Measurements from ENCODE around the gene BRINP3. TPM values are rescaled to one million over a fixed set of nuclear protein-coding genes. Genes with fewer than 3 reads are reported as not detected.

BRINP3 gene
- total RNA-seq, 8 experiments from 2014 or later, result 1.0 to 183 (median 25.2) TPM

DNA sequence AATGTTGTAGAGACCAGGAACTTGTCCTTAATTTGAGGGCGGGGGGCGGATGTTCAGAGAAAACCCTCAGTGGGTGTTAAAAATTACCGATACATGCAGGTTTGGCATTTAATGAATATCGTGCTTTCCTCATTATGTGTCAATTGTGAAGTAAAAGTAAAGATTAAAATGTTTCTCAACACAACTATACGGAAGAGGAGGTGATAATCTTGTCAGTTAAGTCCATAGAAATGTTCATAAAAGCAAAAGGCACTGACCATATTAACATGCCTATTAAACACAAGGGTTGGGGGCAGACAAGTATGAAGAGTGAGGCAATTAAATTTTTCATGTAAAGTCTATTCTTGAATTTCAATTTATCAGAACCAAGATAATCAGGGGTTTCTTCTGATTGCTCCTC is 1.3 kb downstream of the BRINP3 start:
- Histone ChIP-seq H3K4me1 (replicated peaks in 1 of 2) (peaks cover 9 to 26% of the 10 kb centered on the region in 2 donors), H3K4me3 (peak overlapping the region; percentile 42 to 57 (median 45)), H3K27ac (no peak overlapping the region)
- in situ Hi-C loops (cut with MboI; ENCODE audit: low pct_unique_long_range_greater_than_20kb in 2 of 9, low sequenced_read_pairs in 9 of 9, unreplicated experiment in 9 of 9), result loop anchor here in 1 of 9 experiments (25.0 kb wide), 1 partner anchor 1836 kb away; the partner anchor contains the start of gene RGS21
- WGBS, 10 experiments, result 0 to 100% (median 45%) methylated on average over 1 to 5 of the region's 5 CpGs
- ATAC-seq (replicated peaks in 6 of 8), result no peak

DNA sequence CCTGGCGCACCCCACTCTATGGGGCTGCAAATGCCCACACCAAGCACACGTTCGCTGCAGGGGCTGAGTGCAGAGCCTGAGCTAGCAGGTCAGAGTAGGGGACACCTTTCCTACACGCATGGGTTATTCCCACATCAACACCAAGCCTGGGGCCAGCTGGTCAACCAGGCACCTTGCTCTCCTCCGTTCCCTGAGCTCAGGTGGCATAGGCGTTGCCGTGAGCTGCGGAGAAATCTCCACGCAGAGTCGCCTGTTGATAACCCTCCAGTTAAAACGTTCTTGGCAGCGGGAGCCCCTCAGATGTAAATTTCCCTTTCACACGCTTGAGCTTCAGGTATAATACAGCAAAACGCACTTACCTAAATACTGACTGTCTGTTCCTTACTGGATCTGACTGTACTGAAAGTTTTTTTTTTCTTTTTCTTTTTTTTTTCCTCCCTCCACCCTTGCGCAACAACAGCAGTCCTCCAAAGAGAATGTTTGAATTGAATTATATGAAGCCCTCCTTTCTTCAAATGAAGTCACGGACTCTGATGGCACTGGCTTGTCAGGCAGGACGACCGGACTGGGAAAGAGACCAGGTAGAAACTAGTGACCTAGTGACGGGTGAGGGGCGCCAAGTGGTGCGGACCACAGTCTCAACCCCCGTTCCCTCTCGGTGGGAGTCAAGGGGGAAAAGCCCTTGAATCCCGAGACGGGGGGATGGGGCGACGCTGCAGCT is 2.1 kb downstream of the BRINP3 start:
- peaks cover 9 to 21% of the 10 kb centered on the region in 2 donors for H3K4me1 ChIP-seq (replicated peaks in 1 of 2)
- WGBS, 10 experiments, result 0 to 35% (median 17%) methylated on average over 4 to 27 of the region's 27 CpGs; no CpG with 5 or more reads in 1 of the 10 experiments
- ATAC-seq (replicated peaks in 6 of 8), result peak in 6 of 8 experiments; percentile 7 to 35 (median 25)
- in situ Hi-C loops (cut with MboI; ENCODE audit: low pct_unique_long_range_greater_than_20kb in 2 of 9, low sequenced_read_pairs in 9 of 9, unreplicated experiment in 9 of 9), result loop anchor here in 1 of 9 experiments (25.0 kb wide), 1 partner anchor 1837 kb away; the partner anchor contains the start of gene RGS21
- H3K27ac ChIP-seq, result no peak overlapping the region
- H3K4me3 ChIP-seq, result peak overlapping the region; percentile 42 to 57 (median 45)

DNA sequence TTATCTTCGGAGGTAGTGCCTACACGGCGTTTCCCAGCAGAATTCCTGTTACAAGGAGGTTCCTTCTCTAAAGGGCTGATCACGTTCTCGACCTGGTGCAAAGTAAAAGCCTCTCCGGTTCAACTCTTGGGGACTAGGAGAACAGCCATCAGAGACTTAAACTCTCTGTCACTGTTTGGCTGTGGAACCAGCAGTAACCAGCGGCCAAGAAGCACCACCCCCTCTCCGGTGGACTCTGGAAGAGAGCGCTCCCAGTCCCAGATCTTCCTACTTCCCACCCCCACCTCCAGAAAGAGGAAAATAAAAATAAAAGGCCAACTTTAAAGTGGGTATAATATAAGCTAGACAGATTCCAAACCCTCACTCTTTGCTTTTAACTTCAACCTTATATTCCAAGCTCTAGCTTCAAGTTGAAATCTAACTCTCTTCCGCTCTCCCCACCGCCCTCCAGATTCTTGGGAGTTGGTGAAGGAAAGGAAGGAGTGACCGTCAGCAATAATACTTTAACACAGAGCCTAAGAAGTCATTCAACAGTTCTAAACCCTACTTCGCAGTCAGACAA is 2.9 kb downstream of the BRINP3 start:
- ATAC-seq (replicated peaks in 6 of 8), result peak in 3 of 8 experiments; percentile 20 to 42 (median 41)
- peaks cover 1 to 12% of the 10 kb centered on the region in 2 donors for H3K4me1 ChIP-seq (replicated peaks in 1 of 2)
- H3K4me3 ChIP-seq, result peak overlapping the region; percentile 42 to 57 (median 45)
- in situ Hi-C loops (cut with MboI; ENCODE audit: low pct_unique_long_range_greater_than_20kb in 2 of 9, low sequenced_read_pairs in 9 of 9, unreplicated experiment in 9 of 9), result loop anchor here in 1 of 9 experiments (25.0 kb wide), 1 partner anchor 1838 kb away; the partner anchor contains the start of gene RGS21
- no peak overlapping the region for H3K27ac ChIP-seq
- WGBS, 10 experiments, result 0 to 27% (median 11%) methylated on average over 1 to 13 of the region's 13 CpGs

DNA sequence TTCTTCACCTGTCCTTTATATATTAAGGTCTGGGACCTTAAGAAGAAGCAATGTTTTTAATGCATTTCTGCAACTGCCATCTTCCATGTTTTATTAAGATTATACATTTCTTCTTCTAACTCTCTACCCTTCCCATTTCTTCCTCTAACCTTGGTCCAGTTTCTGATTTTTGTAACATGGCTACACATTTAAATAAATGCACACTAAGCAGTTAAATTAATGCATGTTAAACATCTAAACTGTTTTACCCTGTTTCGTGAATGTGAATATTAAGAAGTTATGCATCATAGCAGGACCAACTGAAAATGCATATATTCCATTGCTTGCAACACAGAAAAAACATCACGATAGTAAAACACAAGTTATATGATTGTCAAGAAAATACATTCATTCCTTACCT is 3.7 kb downstream of the BRINP3 start:
- 0 to 100% (median 59%) methylated on average over 2 of the region's 2 CpGs; no CpG with 5 or more reads in 1 of the 10 experiments for WGBS, 10 experiments
- in situ Hi-C loops (cut with MboI; ENCODE audit: low pct_unique_long_range_greater_than_20kb in 2 of 9, low sequenced_read_pairs in 9 of 9, unreplicated experiment in 9 of 9), result no loop called here
- Histone ChIP-seq H3K4me1 (replicated peaks in 1 of 2) (peaks cover 0 to 11% of the 10 kb centered on the region in 2 donors), H3K4me3 (peak overlapping the region; percentile 42 to 57 (median 45)), H3K27ac (no peak overlapping the region)
- ATAC-seq (replicated peaks in 6 of 8), result no peak

DNA sequence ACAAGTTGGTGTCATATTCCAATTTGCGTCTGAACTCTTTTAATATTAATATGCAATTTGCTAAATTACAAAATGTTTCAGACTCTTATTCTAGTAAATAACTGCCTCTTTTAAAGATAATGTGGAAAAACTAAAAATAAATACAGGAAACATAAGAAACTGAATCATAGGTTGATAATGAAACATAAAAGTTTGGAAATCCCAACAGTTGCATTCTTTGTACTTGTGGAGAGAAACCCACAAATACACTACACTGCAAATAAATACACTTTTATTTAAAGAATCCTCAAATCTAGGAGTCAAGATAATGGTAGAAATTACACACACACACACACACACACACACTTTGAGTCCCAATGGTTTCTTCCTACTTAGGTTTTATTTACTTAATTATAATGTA is 5.2 kb downstream of the BRINP3 start:
- ATAC-seq (replicated peaks in 6 of 8), result no peak
- Histone ChIP-seq H3K4me3 (peak overlapping the region in 3 of 5 donors; percentile 43 to 57 (median 45)), H3K4me1 (replicated peaks in 1 of 2) (peaks cover 0 to 11% of the 10 kb centered on the region in 2 donors), H3K27ac (no peak overlapping the region)
- in situ Hi-C loops (cut with MboI; ENCODE audit: low pct_unique_long_range_greater_than_20kb in 2 of 9, low sequenced_read_pairs in 9 of 9, unreplicated experiment in 9 of 9), result no loop called here
- WGBS, 10 experiments, result 0 to 100% (median 86%) methylated on average over 1 of the region's 1 CpG

DNA sequence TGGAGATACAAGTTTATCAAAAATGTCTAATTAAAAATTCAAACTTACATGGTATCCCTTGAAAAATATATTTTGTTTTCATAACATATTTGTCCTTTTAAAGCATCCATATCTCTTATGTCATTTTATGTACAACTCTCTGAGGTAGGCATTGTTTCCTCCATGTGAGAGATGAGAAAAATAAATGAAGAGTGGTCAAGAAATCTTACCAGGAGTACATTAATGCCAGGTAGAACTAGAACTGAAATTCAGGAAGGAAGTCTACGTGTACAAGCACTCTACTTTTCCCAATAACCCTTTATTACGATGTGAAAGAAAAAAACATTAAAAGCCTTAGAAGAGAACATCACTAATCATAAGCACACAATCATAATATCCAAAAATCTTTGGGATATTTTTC is 5.6 kb downstream of the BRINP3 start:
- Histone ChIP-seq H3K4me1 (replicated peaks in 1 of 2) (peaks cover 0 to 6% of the 10 kb centered on the region in 2 donors), H3K4me3 (peak overlapping the region in 2 of 5 donors; percentile 45 to 57), H3K27ac (no peak overlapping the region)
- in situ Hi-C loops (cut with MboI; ENCODE audit: low pct_unique_long_range_greater_than_20kb in 2 of 9, low sequenced_read_pairs in 9 of 9, unreplicated experiment in 9 of 9), result no loop called here
- ATAC-seq (replicated peaks in 6 of 8), result no peak
- 0 to 96% (median 75%) methylated on average over 1 to 2 of the region's 2 CpGs for WGBS, 10 experiments

DNA sequence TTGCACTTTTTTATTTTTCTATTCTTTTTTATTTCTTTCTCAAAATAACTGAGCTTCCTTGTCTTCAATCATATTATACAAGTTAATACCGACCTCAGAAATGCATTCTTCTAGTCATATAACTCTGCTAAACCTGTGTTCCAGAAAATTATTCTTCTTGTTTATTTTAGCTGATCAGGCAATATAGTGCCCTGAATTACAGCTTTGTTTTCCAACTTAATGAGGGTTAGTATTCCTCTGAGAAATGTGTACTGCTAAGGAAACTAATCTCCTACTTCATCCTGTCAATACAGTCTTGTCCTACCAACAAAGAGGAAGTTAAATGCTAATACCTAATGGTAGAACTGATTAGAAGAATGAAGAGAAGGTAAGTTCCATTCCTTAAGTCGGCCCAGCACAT is 13.0 kb downstream of the BRINP3 start:
- no peak overlapping the region for H3K27ac ChIP-seq
- no peak overlapping the region for H3K4me3 ChIP-seq
- in situ Hi-C loops (cut with MboI; ENCODE audit: low pct_unique_long_range_greater_than_20kb in 2 of 9, low sequenced_read_pairs in 9 of 9, unreplicated experiment in 9 of 9), result no loop called here
- H3K4me1 ChIP-seq (replicated peaks in 1 of 2), result no peaks in the 10 kb centered on the region
- ATAC-seq (replicated peaks in 6 of 8), result no peak
- WGBS, 10 experiments, result 0 to 94% (median 85%) methylated on average over 1 to 2 of the region's 2 CpGs

DNA sequence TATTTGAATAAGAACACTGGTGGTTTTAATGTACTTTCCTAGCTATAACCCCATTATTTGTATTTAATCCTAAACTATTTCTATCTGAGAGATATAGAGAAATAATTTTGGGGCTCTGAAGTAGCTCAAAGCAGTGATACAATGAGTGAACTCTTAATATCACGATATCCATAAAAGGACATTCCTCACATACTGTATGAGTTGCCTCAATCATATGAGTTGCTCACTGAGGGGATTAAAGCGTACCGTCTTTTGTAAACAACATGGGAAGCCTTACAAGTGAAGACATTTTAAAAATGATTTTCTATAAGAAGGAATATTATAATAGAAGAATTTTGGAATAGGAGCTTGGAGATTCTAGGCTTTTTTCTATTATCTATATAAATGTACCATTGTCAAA is 21.5 kb downstream of the BRINP3 start:
- 0 to 100% (median 95%) methylated on average over 2 to 3 of the region's 3 CpGs; no CpG with 5 or more reads in 2 of the 10 experiments for WGBS, 10 experiments
- ATAC-seq (replicated peaks in 6 of 8), result peak in 1 of 8 experiments; percentile 59
- Histone ChIP-seq H3K27ac (no peak overlapping the region), H3K4me3 (no peak overlapping the region), H3K4me1 (replicated peaks in 1 of 2) (no peaks in the 10 kb centered on the region)
- in situ Hi-C loops (cut with MboI; ENCODE audit: low pct_unique_long_range_greater_than_20kb in 2 of 9, low sequenced_read_pairs in 9 of 9, unreplicated experiment in 9 of 9), result no loop called here

DNA sequence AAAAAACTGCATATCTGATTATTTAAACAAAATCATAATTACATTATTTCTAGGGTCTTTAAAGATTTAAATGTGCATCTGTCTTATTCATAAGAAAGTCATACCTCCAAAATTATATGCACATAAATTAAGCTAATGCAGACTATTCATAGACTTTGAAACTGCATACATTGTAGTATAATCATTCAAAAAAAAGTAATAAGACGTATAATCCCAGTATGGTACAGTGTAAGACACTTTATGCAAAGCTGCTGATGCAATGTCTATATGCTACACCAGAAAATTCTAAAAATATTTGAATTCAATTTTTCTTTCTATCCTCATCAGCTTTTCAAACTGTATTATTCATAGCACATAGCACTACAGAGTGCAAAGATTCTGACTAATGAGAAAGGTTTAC is 22.0 kb downstream of the BRINP3 start:
- in situ Hi-C loops (cut with MboI; ENCODE audit: low pct_unique_long_range_greater_than_20kb in 2 of 9, low sequenced_read_pairs in 9 of 9, unreplicated experiment in 9 of 9), result no loop called here
- peak in 3 of 8 experiments; percentile 46 to 95 (median 73) for ATAC-seq (replicated peaks in 6 of 8)
- H3K4me3 ChIP-seq, result no peak overlapping the region
- no peak overlapping the region for H3K27ac ChIP-seq
- WGBS, 10 experiments, result 0 to 100% (median 83%) methylated on average over 1 of the region's 1 CpG; no CpG with 5 or more reads in 1 of the 10 experiments
- H3K4me1 ChIP-seq (replicated peaks in 1 of 2), result no peaks in the 10 kb centered on the region

DNA sequence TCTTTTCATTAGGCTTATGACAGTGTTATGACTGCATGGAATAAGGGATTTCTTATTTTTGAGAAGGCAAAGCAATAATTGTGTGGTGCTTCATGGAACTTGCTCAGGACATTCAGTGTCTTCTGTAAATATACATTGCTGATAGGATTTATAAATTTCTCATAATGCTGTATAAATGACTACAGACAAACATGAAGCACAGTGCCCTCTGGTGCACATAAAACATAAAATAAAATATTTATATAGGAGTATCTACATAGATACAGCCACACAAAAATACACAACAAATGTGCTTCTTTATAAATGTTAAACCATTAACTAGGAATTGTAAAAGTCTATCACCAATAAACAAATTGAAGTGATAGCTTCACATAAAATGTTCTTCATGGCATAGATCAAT is 24.1 kb downstream of the BRINP3 start:
- Histone ChIP-seq H3K4me3 (no peak overlapping the region), H3K4me1 (replicated peaks in 1 of 2) (no peaks in the 10 kb centered on the region), H3K27ac (no peak overlapping the region)
- in situ Hi-C loops (cut with MboI; ENCODE audit: low pct_unique_long_range_greater_than_20kb in 2 of 9, low sequenced_read_pairs in 9 of 9, unreplicated experiment in 9 of 9), result no loop called here
- ATAC-seq (replicated peaks in 6 of 8), result no peak

DNA sequence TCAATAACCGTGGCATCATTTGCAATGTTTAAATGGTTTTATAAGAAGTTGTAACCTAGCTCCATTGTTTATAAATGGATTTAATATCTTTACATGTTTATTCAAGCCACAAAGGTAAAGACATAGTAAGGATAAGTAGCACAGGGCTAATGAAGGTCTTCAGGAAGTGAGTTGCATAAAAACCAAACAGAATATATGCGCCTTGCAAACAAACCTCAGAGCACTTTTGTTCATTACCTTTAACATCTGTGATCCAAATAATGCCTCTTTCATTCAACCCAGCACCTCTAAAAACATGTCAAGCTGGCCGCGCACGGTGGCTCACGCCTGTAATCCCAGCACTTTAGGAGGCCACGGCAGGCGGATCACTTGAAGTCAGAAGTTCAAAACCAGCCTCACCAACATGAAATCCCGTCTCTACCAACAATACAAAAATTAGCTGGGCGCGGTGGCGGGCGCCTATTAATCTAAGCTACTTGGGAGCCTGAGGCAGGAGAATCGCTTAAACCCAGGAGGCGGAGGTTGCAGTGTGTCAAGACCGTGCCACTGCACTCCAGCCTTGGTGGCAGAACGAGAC is 25.3 kb downstream of the BRINP3 start:
- H3K27ac ChIP-seq, result no peak overlapping the region
- no peak for ATAC-seq (replicated peaks in 6 of 8)
- in situ Hi-C loops (cut with MboI; ENCODE audit: low pct_unique_long_range_greater_than_20kb in 2 of 9, low sequenced_read_pairs in 9 of 9, unreplicated experiment in 9 of 9), result no loop called here
- H3K4me1 ChIP-seq (replicated peaks in 1 of 2), result no peaks in the 10 kb centered on the region
- 20 to 97% (median 88%) methylated on average over 1 to 17 of the region's 17 CpGs; no CpG with 5 or more reads in 1 of the 10 experiments for WGBS, 10 experiments
- H3K4me3 ChIP-seq, result no peak overlapping the region

DNA sequence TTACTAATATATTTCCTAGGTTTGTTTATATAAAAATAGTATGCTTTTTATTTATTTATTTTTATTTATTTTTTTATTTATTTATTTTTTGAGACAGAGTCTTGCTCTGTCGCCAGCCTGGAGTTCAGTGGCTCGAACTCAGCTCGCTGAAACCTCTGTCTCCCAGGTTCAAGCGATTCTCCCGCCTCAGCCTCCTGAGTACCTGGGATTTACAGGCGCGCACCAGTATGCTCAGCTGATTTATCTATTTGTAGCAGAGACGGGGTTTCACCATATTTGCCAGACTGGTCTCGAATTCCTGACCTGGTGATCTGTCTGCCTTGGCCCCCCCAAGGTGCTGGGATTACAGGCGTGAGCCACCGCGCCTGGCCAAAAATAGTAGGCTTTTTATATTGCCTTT is 33.2 kb downstream of the BRINP3 start:
- H3K4me3 ChIP-seq, result no peak overlapping the region
- in situ Hi-C loops (cut with MboI; ENCODE audit: low pct_unique_long_range_greater_than_20kb in 2 of 9, low sequenced_read_pairs in 9 of 9, unreplicated experiment in 9 of 9), result no loop called here
- H3K27ac ChIP-seq, result no peak overlapping the region
- WGBS, 10 experiments, result 69 to 96% (median 94%) methylated on average over 4 to 12 of the region's 12 CpGs
- no peak for ATAC-seq (replicated peaks in 6 of 8)
- no peaks in the 10 kb centered on the region for H3K4me1 ChIP-seq (replicated peaks in 1 of 2)

DNA sequence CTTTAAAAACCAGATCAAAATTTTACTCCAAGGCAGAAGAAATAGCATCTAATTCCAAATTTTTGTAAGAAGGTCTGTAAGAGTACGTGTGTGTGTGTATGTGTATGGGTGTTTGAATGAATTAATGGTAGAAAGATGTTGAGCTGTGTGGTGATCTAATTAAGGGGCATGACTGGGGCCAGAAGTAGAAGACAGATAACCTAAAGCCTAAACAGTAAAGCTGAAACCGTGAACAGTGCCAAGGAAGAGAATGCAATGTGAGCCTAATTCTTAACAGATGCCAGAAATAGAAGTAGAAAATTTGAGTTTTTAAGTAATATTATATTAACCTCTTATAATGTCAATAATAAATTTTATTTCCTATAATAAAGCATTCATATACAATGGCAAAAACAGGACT is 38.2 kb downstream of the BRINP3 start:
- Histone ChIP-seq H3K27ac (no peak overlapping the region), H3K4me3 (no peak overlapping the region), H3K4me1 (replicated peaks in 1 of 2) (no peaks in the 10 kb centered on the region)
- no peak for ATAC-seq (replicated peaks in 6 of 8)
- 10 to 96% (median 80%) methylated on average over 1 to 2 of the region's 2 CpGs for WGBS, 10 experiments
- in situ Hi-C loops (cut with MboI; ENCODE audit: low pct_unique_long_range_greater_than_20kb in 2 of 9, low sequenced_read_pairs in 9 of 9, unreplicated experiment in 9 of 9), result no loop called here
